Activated CD4-positive, CD25-positive, alpha-beta regulatory T cell treated with anti-CD3 and anti-CD28 coated beads, Interleukin-2, amount 50 U/mL, for 16 hours (primary cell): ENCODE results near the gene SLC32A1.

Source experiments
- DNase-seq: peaks from one replicate; pipeline ENCODE4 v3.0.0-alpha.2; 2020; ENCODE audit warnings: low read depth, low spot score

The SLC32A1 gene

GRCh38 chr20:38752029-38752428, 27.7 kb downstream of the SLC32A1 start:
- DNase-seq: no peak

- DNase-seq: no peak
Measured at GRCh38 chr20:38754924-38755323, 30.6 kb downstream of the SLC32A1 start.

- DNase-seq: no peak
Measured at GRCh38 chr20:38755324-38755910, 31.1 kb downstream of the SLC32A1 start.

- DNase-seq: no peak
Measured at GRCh38 chr20:38757145-38757775, 33.0 kb downstream of the SLC32A1 start.

- DNase-seq: no peak
Measured at GRCh38 chr20:38759106-38759505, 34.8 kb downstream of the SLC32A1 start.

- no peak for DNase-seq
Measured at GRCh38 chr20:38760978-38761377, 36.7 kb downstream of the SLC32A1 start.

- DNase-seq: no peak
Measured at GRCh38 chr20:38762174-38762573, 37.9 kb downstream of the SLC32A1 start.

GRCh38 chr20:38763616-38764015, 39.3 kb downstream of the SLC32A1 start:
- no peak for DNase-seq

- DNase-seq: no peak
Measured at GRCh38 chr20:38764567-38765318, 40.5 kb downstream of the SLC32A1 start.

GRCh38 chr20:38766071-38766470, 41.8 kb downstream of the SLC32A1 start:
- no peak for DNase-seq

GRCh38 chr20:38769376-38770295, 45.4 kb downstream of the SLC32A1 start:
- no peak for DNase-seq

- DNase-seq: no peak
Measured at GRCh38 chr20:38770546-38770945, 46.3 kb downstream of the SLC32A1 start.

- no peak for DNase-seq
Measured at GRCh38 chr20:38770970-38771369, 46.7 kb downstream of the SLC32A1 start.

- no peak for DNase-seq
Measured at GRCh38 chr20:38771621-38772020, 47.3 kb downstream of the SLC32A1 start.

- no peak for DNase-seq
Measured at GRCh38 chr20:38774167-38774566, 49.9 kb downstream of the SLC32A1 start.

- no peak for DNase-seq
Measured at GRCh38 chr20:38776363-38776762, 52.1 kb downstream of the SLC32A1 start.
